HCT116 (cell line): Measurements from ENCODE around the gene CELSR3. TPM values are rescaled to one million over a fixed set of nuclear protein-coding genes. Genes with fewer than 3 reads are reported as not detected.

Experiments used
- ATAC-seq: fragments of 200-7000 bp; cut with Tn5 transposase; 2 replicates; pipeline ENCODE4 v1.9.1; 2020; ENCODE audit warnings: mild to moderate bottlenecking, moderate library complexity
- BruUV-seq: library from RNA; stranded (reverse); fragments of 400-500 nt; replicated peaks from 2 replicates; lab custom pipeline; 2021; lab: Mats Ljungman, UMichigan
- CTCF ChIA-PET: fragments of 300-600 bp; sonication (Branson Sonifier 250); formaldehyde crosslinking; loops from one replicate; lab custom pipeline; 2021; ENCODE audit warnings: antibody characterized with exemption; lab: Charles Lee
- POLR2A ChIA-PET: fragments of 300-600, 350-600 bp; sonication (Branson Sonifier 250); formaldehyde crosslinking; loops from one replicate; lab custom pipeline; 2021; ENCODE audit warnings: antibody characterized with exemption; lab: Charles Lee
- RAD21 ChIA-PET, 2 experiments: fragments of 300-600 bp; sonication (Branson Sonifier 250); formaldehyde crosslinking; loops; one replicate each; lab custom pipeline; 2023; ENCODE audit warnings: low total read pairs in 2 of 2; ENCODE audit not compliant: uncharacterized antibody in 2 of 2, unreplicated experiment in 2 of 2, low non-redundant PET in 1 of 2; lab: Charles Lee
- DNase-seq: peaks from one replicate; pipeline ENCODE4 v3.0.0-alpha.2; 2010; ENCODE audit warnings: low read depth, low spot score
- H2AFZ ChIP-seq: fragments of 200-600 bp; shearing (Covaris generic), sonication (generic); 2 replicates; pipeline ENCODE4 v1.6.1; 2017; ENCODE audit warnings: low read depth, mixed run types, mixed read lengths, antibody characterized with exemption, low read length; ENCODE audit not compliant: poor library complexity, severe bottlenecking
- H3K27ac ChIP-seq: 2 replicates; pipeline ENCODE4 v1.5.1; 2012; ENCODE audit warnings: low read depth, low read length
- H3K27me3 ChIP-seq: fragments of 200-600 bp; sonication (generic); 2 replicates; pipeline ENCODE4 v1.6.1; 2016; ENCODE audit warnings: mixed run types, low read length, mixed read lengths; ENCODE audit not compliant: insufficient read depth
- H3K36me3 ChIP-seq, 2 experiments: fragments of 200-500 bp in 1 of 2; fragments of 200-600 bp in 1 of 2; sonication (Bioruptor generic) in 1 of 2; sonication (generic) in 1 of 2; 2 replicates each; pipeline versions ENCODE4 v1.5.1 to v1.6.1; 2014 to 2016; ENCODE audit warnings: low read length in 2 of 2, inconsistent platforms in 1 of 2, mixed read lengths in 1 of 2, mixed run types in 1 of 2; ENCODE audit not compliant: insufficient read depth in 2 of 2, control insufficient read depth in 1 of 2
- H3K4me1 ChIP-seq, 2 experiments: fragments of 200-600 bp in 1 of 2; sonication (generic) in 1 of 2; 2 replicates each; pipeline versions ENCODE4 v1.5.1 to v1.6.1; 2012 to 2017; ENCODE audit warnings: low read length in 2 of 2, inconsistent platforms in 1 of 2, mild to moderate bottlenecking in 1 of 2, mixed read lengths in 1 of 2, mixed run types in 1 of 2, moderate library complexity in 1 of 2; ENCODE audit not compliant: insufficient read depth in 2 of 2, control insufficient read depth in 1 of 2
- H3K4me2 ChIP-seq: fragments of 200-600 bp; sonication (generic); 2 replicates; pipeline ENCODE4 v1.6.1; 2017; ENCODE audit warnings: mixed run types, low read length, mixed read lengths
- H3K4me3 ChIP-seq, 2 experiments: fragments of 200-600 bp in 1 of 2; sonication (generic) in 1 of 2; replicated peaks in 1 of 2; 2 replicates each; pipeline ENCODE4 v1.5.1; 2011 to 2016; ENCODE audit warnings: low read length in 2 of 2, control low read depth in 1 of 2, low read depth in 1 of 2, mild to moderate bottlenecking in 1 of 2, mixed read lengths in 1 of 2, mixed run types in 1 of 2
- H3K79me2 ChIP-seq: fragments of 200-600 bp; sonication (generic); 2 replicates; pipeline ENCODE4 v1.6.1; 2017; ENCODE audit warnings: mild to moderate bottlenecking, mixed run types, low read length, moderate library complexity, mixed read lengths; ENCODE audit not compliant: insufficient read depth
- H3K9ac ChIP-seq: fragments of 200-600 bp; sonication (generic); 2 replicates; pipeline ENCODE4 v1.6.1; 2016; ENCODE audit warnings: low read length, mixed read lengths
- H3K9me2 ChIP-seq: fragments of 200-600 bp; sonication (generic), shearing (Covaris generic); 2 replicates; pipeline ENCODE4 v1.6.1; 2017; ENCODE audit warnings: mixed run types, mild to moderate bottlenecking, moderate library complexity; ENCODE audit not compliant: insufficient read depth
- H3K9me3 ChIP-seq, 2 experiments: fragments of 200-500 bp in 1 of 2; fragments of 200-600 bp in 1 of 2; sonication (Bioruptor generic) in 1 of 2; sonication (generic) in 1 of 2; 2 replicates each; pipeline ENCODE4 v1.6.1; 2014 to 2017; ENCODE audit warnings: low read length in 2 of 2, mixed read lengths in 2 of 2, inconsistent platforms in 1 of 2, low read depth in 1 of 2, mild to moderate bottlenecking in 1 of 2, mixed run types in 1 of 2, moderate library complexity in 1 of 2; ENCODE audit not compliant: control insufficient read depth in 1 of 2, insufficient read depth in 1 of 2
- H4K20me1 ChIP-seq: fragments of 200-600 bp; sonication (generic), shearing (Covaris generic); 2 replicates; pipeline ENCODE4 v1.6.1; 2017; ENCODE audit warnings: mixed run types, mild to moderate bottlenecking, moderate library complexity; ENCODE audit not compliant: insufficient read depth
- POLR2AphosphoS5 ChIP-seq: IDR thresholded peaks from 2 replicates; pipeline ENCODE4 v1.6.1; 2011; ENCODE audit warnings: mild to moderate bottlenecking, low read depth, low read length, moderate library complexity
- SRF ChIP-seq: IDR thresholded peaks from 2 replicates; pipeline ENCODE4 v1.6.1; 2012; ENCODE audit warnings: low read depth
- YY1 ChIP-seq: IDR thresholded peaks from 2 replicates; pipeline ENCODE4 v1.6.1; 2011; ENCODE audit warnings: low read length, low read depth, moderate library complexity, mild to moderate bottlenecking; ENCODE audit not compliant: insufficient replicate concordance; ENCODE audit errors: extremely low read depth
- ZNF274 ChIP-seq: fragments of 200-500 bp; sonication (Bioruptor generic); IDR thresholded peaks from 2 replicates; pipeline ENCODE4 v1.6.1; 2014; ENCODE audit warnings: mild to moderate bottlenecking, low read depth, low read length, inconsistent platforms
- intact Hi-C: fragments of 100-400 bp; cut with micrococcal nuclease; formaldehyde crosslinking; loops from 2 replicates; pipeline ENCODE4 v1.10.0; 2022
- total RNA-seq: library from RNA; stranded (reverse); gene quantifications from one replicate; pipeline ENCODE4 v1.2.1, GENCODE V29; 2021; ENCODE audit not compliant: unreplicated experiment
- TF ChIP-seq, protein P1 (sequence below): IDR thresholded peaks from 2 replicates; pipeline ENCODE4 v1.6.1; 2011; ENCODE audit warnings: mild to moderate bottlenecking, low read length, moderate library complexity; ENCODE audit not compliant: insufficient replicate concordance; ENCODE audit errors: extremely low read depth
- TF ChIP-seq, protein P2 (sequence below), 3 experiments: fragments of 200-600 bp in 1 of 3; sonication (generic) in 1 of 3; IDR thresholded peaks in 2 of 3; conservative IDR thresholded peaks in 1 of 3; 2 replicates each; pipeline ENCODE4 v1.5.1; 2012 to 2017; ENCODE audit warnings: low read depth in 2 of 3, low read length in 2 of 3, antibody characterized with exemption in 1 of 3, borderline replicate concordance in 1 of 3, control low read depth in 1 of 3, mild to moderate bottlenecking in 1 of 3, mixed read lengths in 1 of 3, mixed run types in 1 of 3, moderate library complexity in 1 of 3; ENCODE audit not compliant: insufficient read depth in 1 of 3
- TF ChIP-seq, protein P3 (sequence below): IDR thresholded peaks from 2 replicates; pipeline ENCODE4 v1.6.1; 2012; ENCODE audit warnings: low read depth

Gene CELSR3
- total RNA-seq, 1 experiment from 2014 or later: 7.8 TPM

DNA sequence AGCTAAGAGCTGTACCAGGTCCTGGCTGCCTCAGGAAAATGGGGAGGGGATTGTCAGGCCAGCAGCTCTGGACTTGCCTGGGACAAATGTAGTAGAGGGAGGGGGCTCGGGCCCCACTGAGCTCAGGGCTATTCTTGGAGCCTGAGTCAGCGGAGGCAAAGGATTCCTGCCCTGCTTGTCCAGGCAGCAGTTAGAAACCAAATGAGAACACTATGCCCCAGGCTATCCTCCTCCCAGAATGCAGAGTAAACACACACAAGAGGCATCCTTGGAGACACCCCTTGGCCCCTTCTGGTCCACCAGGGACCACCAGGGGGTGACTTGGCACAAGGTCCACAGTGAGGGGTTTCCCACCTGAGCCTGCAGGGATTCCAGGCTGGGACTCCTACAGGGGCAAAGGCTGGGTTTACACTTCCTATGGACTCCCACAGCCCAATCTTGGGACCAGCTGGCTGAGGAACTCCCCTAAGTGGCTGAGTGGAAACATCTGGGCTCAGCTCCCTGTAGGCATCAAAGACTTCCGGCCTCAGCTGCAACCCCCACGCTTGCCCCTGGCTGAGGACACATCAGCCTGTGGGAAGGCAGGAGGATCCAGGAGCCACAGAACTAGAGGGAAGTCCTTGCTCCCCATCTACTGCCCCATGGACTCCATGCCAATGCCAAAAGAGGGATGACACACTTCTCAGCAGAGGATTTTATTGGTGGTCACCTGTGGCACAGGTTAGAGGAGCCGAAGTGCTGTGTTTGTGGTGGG lies 64.2 kb downstream of the CELSR3 start:
- TF ChIP-seq, protein P1, sequence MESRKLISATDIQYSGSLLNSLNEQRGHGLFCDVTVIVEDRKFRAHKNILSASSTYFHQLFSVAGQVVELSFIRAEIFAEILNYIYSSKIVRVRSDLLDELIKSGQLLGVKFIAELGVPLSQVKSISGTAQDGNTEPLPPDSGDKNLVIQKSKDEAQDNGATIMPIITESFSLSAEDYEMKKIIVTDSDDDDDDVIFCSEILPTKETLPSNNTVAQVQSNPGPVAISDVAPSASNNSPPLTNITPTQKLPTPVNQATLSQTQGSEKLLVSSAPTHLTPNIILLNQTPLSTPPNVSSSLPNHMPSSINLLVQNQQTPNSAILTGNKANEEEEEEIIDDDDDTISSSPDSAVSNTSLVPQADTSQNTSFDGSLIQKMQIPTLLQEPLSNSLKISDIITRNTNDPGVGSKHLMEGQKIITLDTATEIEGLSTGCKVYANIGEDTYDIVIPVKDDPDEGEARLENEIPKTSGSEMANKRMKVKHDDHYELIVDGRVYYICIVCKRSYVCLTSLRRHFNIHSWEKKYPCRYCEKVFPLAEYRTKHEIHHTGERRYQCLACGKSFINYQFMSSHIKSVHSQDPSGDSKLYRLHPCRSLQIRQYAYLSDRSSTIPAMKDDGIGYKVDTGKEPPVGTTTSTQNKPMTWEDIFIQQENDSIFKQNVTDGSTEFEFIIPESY: no peak
- TF ChIP-seq YY1 (no peak), ZNF274 (no peak), SRF (no peak), POLR2AphosphoS5 (no peak)
- TF ChIP-seq, protein P2, sequence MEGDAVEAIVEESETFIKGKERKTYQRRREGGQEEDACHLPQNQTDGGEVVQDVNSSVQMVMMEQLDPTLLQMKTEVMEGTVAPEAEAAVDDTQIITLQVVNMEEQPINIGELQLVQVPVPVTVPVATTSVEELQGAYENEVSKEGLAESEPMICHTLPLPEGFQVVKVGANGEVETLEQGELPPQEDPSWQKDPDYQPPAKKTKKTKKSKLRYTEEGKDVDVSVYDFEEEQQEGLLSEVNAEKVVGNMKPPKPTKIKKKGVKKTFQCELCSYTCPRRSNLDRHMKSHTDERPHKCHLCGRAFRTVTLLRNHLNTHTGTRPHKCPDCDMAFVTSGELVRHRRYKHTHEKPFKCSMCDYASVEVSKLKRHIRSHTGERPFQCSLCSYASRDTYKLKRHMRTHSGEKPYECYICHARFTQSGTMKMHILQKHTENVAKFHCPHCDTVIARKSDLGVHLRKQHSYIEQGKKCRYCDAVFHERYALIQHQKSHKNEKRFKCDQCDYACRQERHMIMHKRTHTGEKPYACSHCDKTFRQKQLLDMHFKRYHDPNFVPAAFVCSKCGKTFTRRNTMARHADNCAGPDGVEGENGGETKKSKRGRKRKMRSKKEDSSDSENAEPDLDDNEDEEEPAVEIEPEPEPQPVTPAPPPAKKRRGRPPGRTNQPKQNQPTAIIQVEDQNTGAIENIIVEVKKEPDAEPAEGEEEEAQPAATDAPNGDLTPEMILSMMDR (IDR thresholded peaks at IDR 0.05 in 2 of 3, conservative IDR thresholded peaks at IDR 0.05 in 1 of 3; ENCODE audit: borderline replicate concordance in 1 of 3, insufficient read depth in 1 of 3, low read depth in 2 of 3, low read length in 2 of 3): no peak
- TF ChIP-seq, protein P3, sequence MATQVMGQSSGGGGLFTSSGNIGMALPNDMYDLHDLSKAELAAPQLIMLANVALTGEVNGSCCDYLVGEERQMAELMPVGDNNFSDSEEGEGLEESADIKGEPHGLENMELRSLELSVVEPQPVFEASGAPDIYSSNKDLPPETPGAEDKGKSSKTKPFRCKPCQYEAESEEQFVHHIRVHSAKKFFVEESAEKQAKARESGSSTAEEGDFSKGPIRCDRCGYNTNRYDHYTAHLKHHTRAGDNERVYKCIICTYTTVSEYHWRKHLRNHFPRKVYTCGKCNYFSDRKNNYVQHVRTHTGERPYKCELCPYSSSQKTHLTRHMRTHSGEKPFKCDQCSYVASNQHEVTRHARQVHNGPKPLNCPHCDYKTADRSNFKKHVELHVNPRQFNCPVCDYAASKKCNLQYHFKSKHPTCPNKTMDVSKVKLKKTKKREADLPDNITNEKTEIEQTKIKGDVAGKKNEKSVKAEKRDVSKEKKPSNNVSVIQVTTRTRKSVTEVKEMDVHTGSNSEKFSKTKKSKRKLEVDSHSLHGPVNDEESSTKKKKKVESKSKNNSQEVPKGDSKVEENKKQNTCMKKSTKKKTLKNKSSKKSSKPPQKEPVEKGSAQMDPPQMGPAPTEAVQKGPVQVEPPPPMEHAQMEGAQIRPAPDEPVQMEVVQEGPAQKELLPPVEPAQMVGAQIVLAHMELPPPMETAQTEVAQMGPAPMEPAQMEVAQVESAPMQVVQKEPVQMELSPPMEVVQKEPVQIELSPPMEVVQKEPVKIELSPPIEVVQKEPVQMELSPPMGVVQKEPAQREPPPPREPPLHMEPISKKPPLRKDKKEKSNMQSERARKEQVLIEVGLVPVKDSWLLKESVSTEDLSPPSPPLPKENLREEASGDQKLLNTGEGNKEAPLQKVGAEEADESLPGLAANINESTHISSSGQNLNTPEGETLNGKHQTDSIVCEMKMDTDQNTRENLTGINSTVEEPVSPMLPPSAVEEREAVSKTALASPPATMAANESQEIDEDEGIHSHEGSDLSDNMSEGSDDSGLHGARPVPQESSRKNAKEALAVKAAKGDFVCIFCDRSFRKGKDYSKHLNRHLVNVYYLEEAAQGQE: no peak
- Histone ChIP-seq H3K27me3 (no peaks in the 10 kb centered on the region), H3K4me1 (peaks cover 11 to 21% of the 10 kb centered on the region in 2 experiments), H2AFZ (no peak overlapping the region), H3K9me3 (no peaks in the 10 kb centered on the region), H3K9ac (no peak overlapping the region), H4K20me1 (no peaks in the 10 kb centered on the region), H3K9me2 (no peaks in the 10 kb centered on the region), H3K4me3 (no peak overlapping the region), H3K27ac (no peak overlapping the region; the same call in 1 of the 2 replicates), H3K79me2 (no peaks in the 10 kb centered on the region), H3K36me3 (peaks cover 22 to 47% of the 10 kb centered on the region in 2 experiments), H3K4me2 (no peak overlapping the region)
- ChIA-PET CTCF (interaction anchor here (1.7 kb wide), 1 partner anchor 37 kb away, joined by 6 read pairs; the partner anchor contains the start of gene SLC26A6), RAD21 (no interaction called here), POLR2A (no interaction called here)
- intact Hi-C loops: no loop called here
- DNase-seq (no peak), ATAC-seq (no peak)
- BruUV-seq: no TSS peak
